Neural progenitor cell (in vitro differentiated cells): ENCODE measurements around the gene USP16.

Experiments used
- CTCF ChIP-seq: fragments of 200-600 bp; sonication (generic); IDR thresholded peaks from 2 replicates; pipeline ENCODE4 v1.5.1; 2017; ENCODE audit warnings: antibody characterized with exemption, mild to moderate bottlenecking
- EZH2 ChIP-seq: fragments of 200-600 bp; sonication (generic); IDR thresholded peaks from 2 replicates; pipeline ENCODE4 v1.6.1; 2017; ENCODE audit warnings: antibody characterized with exemption, mild to moderate bottlenecking, moderate library complexity

- TF ChIP-seq CTCF = no peak
- TF ChIP-seq EZH2 = no peak
These were observed 31.5 kb downstream of the USP16 start for GRCh38 chr21:29056005-29056404.
